H1 (cell line): Measurements from ENCODE around the gene MYO18A. TPM values are rescaled to one million over a fixed set of nuclear protein-coding genes. Genes with fewer than 3 reads are reported as not detected.

ENCODE experiments used
- CTCF ChIA-PET: fragments of 300-600 bp; sonication (Branson Sonifier 250); formaldehyde crosslinking; loops from one replicate; lab custom pipeline; 2021; ENCODE audit not compliant: partially characterized antibody; lab: Charles Lee
- POLR2A ChIA-PET: fragments of 300-600 bp; sonication (Branson Sonifier 250); formaldehyde crosslinking; loops from one replicate; lab custom pipeline; 2021; ENCODE audit warnings: inconsistent platforms; ENCODE audit not compliant: partially characterized antibody; lab: Charles Lee
- DNase-seq, 2 experiments: peaks; one replicate each; pipeline versions ENCODE4 v3.0.0 to v3.0.0-alpha.2; 2010 to 2022; ENCODE audit warnings: low spot score in 2 of 2, low read depth in 1 of 2, mixed read lengths in 1 of 2
- FAIRE-seq: peaks from 2 replicates; lab custom pipeline; 2011; peaks lifted over from hg19 to GRCh38; lab: Jason Lieb, UNC
- H2AFZ ChIP-seq: 2 replicates; pipeline ENCODE4 v1.8.1; 2012; ENCODE audit warnings: low read length, inconsistent platforms
- H2AK5ac ChIP-seq: 2 replicates; pipeline ENCODE4 v1.6.1; 2013; ENCODE audit warnings: low read depth, low read length
- H2BK120ac ChIP-seq: replicated peaks from 2 replicates; pipeline ENCODE3; 2013; ENCODE audit warnings: low read depth, low read length, inconsistent platforms
- H2BK12ac ChIP-seq: 2 replicates; pipeline ENCODE4 v1.6.1; 2013; ENCODE audit warnings: low read depth, low read length
- H2BK15ac ChIP-seq: 2 replicates; pipeline ENCODE4 v1.6.1; 2013; ENCODE audit warnings: low read length
- H2BK20ac ChIP-seq: 2 replicates; pipeline ENCODE4 v1.6.1; 2013; ENCODE audit warnings: low read length
- H2BK5ac ChIP-seq: 2 replicates; pipeline ENCODE4 v1.6.1; 2013; ENCODE audit warnings: low read depth, low read length
- H3K14ac ChIP-seq: 2 replicates; pipeline ENCODE4 v1.6.1; 2013; ENCODE audit warnings: inconsistent platforms; ENCODE audit not compliant: insufficient read length
- H3K18ac ChIP-seq: 2 replicates; pipeline ENCODE4 v1.6.1; 2013; ENCODE audit warnings: low read length; ENCODE audit errors: extremely low read depth
- H3K23ac ChIP-seq: 2 replicates; pipeline ENCODE4 v1.6.1; 2013; ENCODE audit warnings: inconsistent platforms; ENCODE audit not compliant: insufficient read length
- H3K23me2 ChIP-seq: 2 replicates; pipeline ENCODE4 v1.6.1; 2013; ENCODE audit warnings: low read depth, low read length
- H3K27ac ChIP-seq: 2 replicates; pipeline ENCODE4 v1.6.1; 2011; ENCODE audit warnings: low read depth, low read length, inconsistent platforms
- H3K27me3 ChIP-seq, 4 experiments: replicated peaks in 1 of 4; 1 replicate in 1 of 4; 2 replicates in 3 of 4; pipeline versions ENCODE4 v1.6.1 to v1.8.1; 2011 to 2013; ENCODE audit warnings: low read length in 3 of 4, mild to moderate bottlenecking in 3 of 4, inconsistent platforms in 2 of 4, mixed read lengths in 2 of 4, moderate library complexity in 1 of 4; ENCODE audit not compliant: control insufficient read depth in 3 of 4, insufficient read depth in 3 of 4; ENCODE audit errors: extremely low read depth in 1 of 4
- H3K36me3 ChIP-seq, 4 experiments: 2 replicates each; pipeline versions ENCODE4 v1.6.1 to v1.8.1; 2011 to 2013; ENCODE audit warnings: mild to moderate bottlenecking in 4 of 4, low read length in 3 of 4, moderate library complexity in 2 of 4, control low read depth in 1 of 4, inconsistent platforms in 1 of 4; ENCODE audit not compliant: insufficient read depth in 4 of 4, control insufficient read depth in 2 of 4
- H3K4ac ChIP-seq: replicated peaks from 2 replicates; pipeline ENCODE3; 2013; ENCODE audit warnings: low read length, low read depth, mixed read lengths, inconsistent platforms; ENCODE audit not compliant: insufficient read length
- H3K4me1 ChIP-seq, 4 experiments: replicated peaks in 1 of 4; 1 replicate in 1 of 4; 2 replicates in 3 of 4; pipeline versions ENCODE4 v1.6.1 to v1.8.1; 2011 to 2013; ENCODE audit warnings: low read length in 3 of 4, inconsistent platforms in 2 of 4, mixed read lengths in 1 of 4; ENCODE audit not compliant: insufficient read depth in 4 of 4, control insufficient read depth in 3 of 4
- H3K4me2 ChIP-seq, 2 experiments: 2 replicates each; pipeline versions ENCODE4 v1.6.1 to v1.8.1; 2011 to 2013; ENCODE audit warnings: low read depth in 2 of 2, low read length in 2 of 2, control low read depth in 1 of 2, inconsistent platforms in 1 of 2, mild to moderate bottlenecking in 1 of 2; ENCODE audit not compliant: insufficient read depth in 1 of 2
- H3K4me3 ChIP-seq, 4 experiments: fragments of 200-600, 300-600 bp in 1 of 4; sonication (generic), shearing (Covaris generic), sonication (Bioruptor Twin) in 1 of 4; 2 replicates each; pipeline versions ENCODE4 v1.5.1 to v1.8.1; 2011 to 2016; ENCODE audit warnings: low read length in 4 of 4, low read depth in 3 of 4, control low read depth in 2 of 4, inconsistent platforms in 2 of 4, mild to moderate bottlenecking in 2 of 4, mixed read lengths in 1 of 4, moderate library complexity in 1 of 4; ENCODE audit not compliant: insufficient read depth in 2 of 4; ENCODE audit errors: extremely low read depth in 1 of 4
- H3K56ac ChIP-seq: replicated peaks from 2 replicates; pipeline ENCODE3; 2013; ENCODE audit warnings: low read depth, mild to moderate bottlenecking, mixed read lengths, low read length, inconsistent platforms; ENCODE audit not compliant: insufficient read length
- H3K79me1 ChIP-seq: 2 replicates; pipeline ENCODE4 v1.6.1; 2013; ENCODE audit warnings: low read depth, low read length, control low read depth
- H3K79me2 ChIP-seq, 2 experiments: 2 replicates each; pipeline versions ENCODE4 v1.6.1 to v1.8.1; 2012 to 2013; ENCODE audit warnings: low read length in 2 of 2, mild to moderate bottlenecking in 2 of 2, inconsistent platforms in 1 of 2; ENCODE audit not compliant: insufficient read depth in 2 of 2, control insufficient read depth in 1 of 2
- H3K9ac ChIP-seq, 4 experiments: replicated peaks in 1 of 4; 1 replicate in 1 of 4; 2 replicates in 3 of 4; pipeline versions ENCODE4 v1.6.1 to v1.8.1; 2011 to 2013; ENCODE audit warnings: low read depth in 3 of 4, low read length in 3 of 4, control low read depth in 2 of 4, mild to moderate bottlenecking in 2 of 4, moderate library complexity in 2 of 4, inconsistent platforms in 1 of 4; ENCODE audit errors: extremely low read depth in 1 of 4
- H3K9me3 ChIP-seq, 2 experiments: 2 replicates each; pipeline versions ENCODE4 v1.6.1 to v1.8.1; 2012 to 2013; ENCODE audit warnings: mild to moderate bottlenecking in 2 of 2, moderate library complexity in 2 of 2, control low read depth in 1 of 2, inconsistent platforms in 1 of 2, low read depth in 1 of 2, low read length in 1 of 2, mixed read lengths in 1 of 2; ENCODE audit not compliant: insufficient read depth in 2 of 2
- H4K20me1 ChIP-seq, 2 experiments: replicated peaks in 1 of 2; 2 replicates each; pipeline versions ENCODE3 to v1.8.1; 2011 to 2013; ENCODE audit warnings: inconsistent platforms in 2 of 2, low read length in 2 of 2, mild to moderate bottlenecking in 1 of 2; ENCODE audit not compliant: insufficient read depth in 2 of 2, control insufficient read depth in 1 of 2
- H4K5ac ChIP-seq: 2 replicates; pipeline ENCODE4 v1.6.1; 2013; ENCODE audit warnings: low read length, low read depth, mixed read lengths, inconsistent platforms; ENCODE audit not compliant: insufficient read length
- H4K8ac ChIP-seq: 2 replicates; pipeline ENCODE4 v1.8.0; 2013; ENCODE audit warnings: mild to moderate bottlenecking, moderate library complexity, low read length, inconsistent platforms; ENCODE audit not compliant: insufficient read depth; ENCODE audit errors: extremely low read depth
- H4K91ac ChIP-seq: replicated peaks from 2 replicates; pipeline ENCODE3; 2013; ENCODE audit warnings: low read length, mixed read lengths, inconsistent platforms; ENCODE audit not compliant: insufficient read length
- CTCF ChIP-seq, 3 experiments: IDR thresholded peaks; 1 replicate in 2 of 3; 2 replicates in 1 of 3; pipeline versions ENCODE4 v1.5.1 to v1.6.1; 2011; ENCODE audit warnings: low read length in 3 of 3, mild to moderate bottlenecking in 3 of 3, inconsistent platforms in 2 of 3, low read depth in 1 of 3, moderate library complexity in 1 of 3; ENCODE audit not compliant: insufficient read depth in 1 of 3; ENCODE audit errors: control extremely low read depth in 1 of 3
- FOSL1 ChIP-seq: IDR thresholded peaks from 2 replicates; pipeline ENCODE4 v1.6.1; 2011; ENCODE audit warnings: mild to moderate bottlenecking, low read depth, low read length, moderate library complexity; ENCODE audit not compliant: insufficient read depth
- POLR2A ChIP-seq, 2 experiments: IDR thresholded peaks; 1 replicate in 1 of 2; 2 replicates in 1 of 2; pipeline ENCODE4 v1.6.1; 2011; ENCODE audit warnings: low read depth in 2 of 2, low read length in 2 of 2, mild to moderate bottlenecking in 2 of 2; ENCODE audit errors: control extremely low read depth in 1 of 2
- RNF2 ChIP-seq: fragments of 200-900, 300-1000 bp; sonication (generic); IDR thresholded peaks from 2 replicates; pipeline ENCODE4 v1.7.1; 2016; ENCODE audit warnings: borderline replicate concordance, low read depth, mild to moderate bottlenecking, antibody characterized with exemption, low read length; ENCODE audit not compliant: poor library complexity, severe bottlenecking; ENCODE audit errors: missing control alignments
- RXRA ChIP-seq: IDR thresholded peaks from 2 replicates; pipeline ENCODE4 v1.6.1; 2011; ENCODE audit warnings: low read depth, mild to moderate bottlenecking, low read length, moderate library complexity; ENCODE audit not compliant: insufficient read depth
- SRF ChIP-seq: IDR thresholded peaks from 2 replicates; pipeline ENCODE4 v1.6.1; 2011; ENCODE audit warnings: mild to moderate bottlenecking, low read depth, low read length, moderate library complexity
- WGBS, 2 experiments: shearing (Covaris generic) in 1 of 2; methylation state at CpG; one replicate each; pipeline versions ENCODE4 v1.1.6 to v1.1.7; 2013 to 2015; ENCODE audit warnings: low lambda C conversion rate in 2 of 2, mixed read lengths in 2 of 2, inconsistent platforms in 1 of 2, low coverage in 1 of 2, missing lambda C conversion rate in 1 of 2; ENCODE audit not compliant: insufficient replicate concordance in 2 of 2, insufficient coverage in 1 of 2, insufficient read length in 1 of 2; ENCODE audit errors: extremely low coverage in 1 of 2, missing lambda C conversion rate in 1 of 2; 5-methylcytosine and 5-hydroxymethylcytosine counted together
- polyA plus RNA-seq, 7 experiments: library from polyadenylated mRNA; depleted of rRNA in 3 of 7; stranded (reverse) in 5 of 7; unstranded in 2 of 7; fragments of >200 nt in 5 of 7; fragments of 200-250 nt in 2 of 7; gene quantifications; 1 replicate in 5 of 7; 2 replicates in 1 of 7; 4 replicates in 1 of 7; pipeline versions ENCODE4 v1.2.1 to v1.2.3, GENCODE V29; 2011 to 2013; ENCODE audit warnings: missing spikeins in 2 of 7, mixed read lengths in 2 of 7
- total RNA-seq: library from RNA; stranded (reverse); fragmentation: NEBNext Ultra II Directional; extraction: Animal tissue kit (Norgen Biotek cat#: 25700); gene quantifications from 2 replicates; pipeline ENCODE4 v1.2.1, GENCODE V29; 2021
- TF ChIP-seq, protein P1 (sequence below): IDR thresholded peaks from 2 replicates; pipeline ENCODE4 v1.6.1; 2011; ENCODE audit warnings: low read length, improper control_type of control experiment

Gene MYO18A
- total and polyA plus RNA-seq, 2 of the 8 experiments (the other 6 are each of a cell fraction or from before 2014, with no cell fraction given), result 7.6 to 43.8 TPM

- Histone ChIP-seq H3K56ac (no peak overlapping the region), H4K5ac (no peak overlapping the region), H3K14ac (no peak overlapping the region), H2AFZ (no peak overlapping the region), H3K9me3 (no peaks in the 10 kb centered on the region), H3K4me3 (no peak overlapping the region), H2BK12ac (peak overlapping the region; percentile 46; the same call in 1 of the 2 replicates), H3K36me3 (no peaks in the 10 kb centered on the region), H3K79me1 (no peaks in the 10 kb centered on the region), H2BK120ac (no peak overlapping the region), H2BK5ac (0 out of 2 replicates have a peak overlapping the region, but pooled peaks have one; percentile 52), H3K23ac (no peak overlapping the region), H3K4me2 (no peak overlapping the region), H3K18ac (no peak overlapping the region), H4K20me1 (no peaks in the 10 kb centered on the region), H3K9ac (no peak overlapping the region), H2BK20ac (no peak overlapping the region), H3K27me3 (0 out of 7 replicates have a peak, but pooled peaks cover 0 to 2% (median 0%) of the 10 kb centered on the region in 4 experiments), H3K4me1 (peaks cover 14 to 29% (median 17%) of the 10 kb centered on the region in 4 experiments), H3K79me2 (no peaks in the 10 kb centered on the region), H2BK15ac (0 out of 2 replicates have a peak overlapping the region, but pooled peaks have one; percentile 95), H2AK5ac (no peak overlapping the region), H3K23me2 (no peaks in the 10 kb centered on the region), H4K91ac (no peak overlapping the region), H3K4ac (no peak overlapping the region), H3K27ac (no peak overlapping the region), H4K8ac (no peak overlapping the region)
- DNase-seq (no peak), FAIRE-seq (no peak)
- ChIA-PET POLR2A (interaction anchor here (0.7 to 1.5 kb wide), 6 partner anchors 11 to 81 kb away, joined by 3 to 7 read pairs (median 3); partner anchors contain the start of gene PIPOX), CTCF (no interaction called here)
- WGBS, 2 experiments, result 96% methylated on average over 7 of the region's 7 CpGs; no CpG with 5 or more reads in 1 of the 2 experiments
- TF ChIP-seq RXRA (no peak), CTCF (IDR thresholded peaks at IDR 0.05; ENCODE audit: control extremely low read depth in 1 of 3, insufficient read depth in 1 of 3, low read depth in 1 of 3, low read length in 3 of 3) (no peak), FOSL1 (no peak), SRF (no peak), RNF2 (no peak), POLR2A (IDR thresholded peaks at IDR 0.05; ENCODE audit: control extremely low read depth in 1 of 2, low read depth in 2 of 2, low read length in 2 of 2) (no peak)
- TF ChIP-seq, protein P1, sequence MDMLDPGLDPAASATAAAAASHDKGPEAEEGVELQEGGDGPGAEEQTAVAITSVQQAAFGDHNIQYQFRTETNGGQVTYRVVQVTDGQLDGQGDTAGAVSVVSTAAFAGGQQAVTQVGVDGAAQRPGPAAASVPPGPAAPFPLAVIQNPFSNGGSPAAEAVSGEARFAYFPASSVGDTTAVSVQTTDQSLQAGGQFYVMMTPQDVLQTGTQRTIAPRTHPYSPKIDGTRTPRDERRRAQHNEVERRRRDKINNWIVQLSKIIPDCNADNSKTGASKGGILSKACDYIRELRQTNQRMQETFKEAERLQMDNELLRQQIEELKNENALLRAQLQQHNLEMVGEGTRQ, result no peak
Measured at GRCh38 chr17:29066047-29066446, 114.2 kb downstream of the MYO18A start.
